Measurements from ENCODE around the gene MAP3K15.

DNA sequence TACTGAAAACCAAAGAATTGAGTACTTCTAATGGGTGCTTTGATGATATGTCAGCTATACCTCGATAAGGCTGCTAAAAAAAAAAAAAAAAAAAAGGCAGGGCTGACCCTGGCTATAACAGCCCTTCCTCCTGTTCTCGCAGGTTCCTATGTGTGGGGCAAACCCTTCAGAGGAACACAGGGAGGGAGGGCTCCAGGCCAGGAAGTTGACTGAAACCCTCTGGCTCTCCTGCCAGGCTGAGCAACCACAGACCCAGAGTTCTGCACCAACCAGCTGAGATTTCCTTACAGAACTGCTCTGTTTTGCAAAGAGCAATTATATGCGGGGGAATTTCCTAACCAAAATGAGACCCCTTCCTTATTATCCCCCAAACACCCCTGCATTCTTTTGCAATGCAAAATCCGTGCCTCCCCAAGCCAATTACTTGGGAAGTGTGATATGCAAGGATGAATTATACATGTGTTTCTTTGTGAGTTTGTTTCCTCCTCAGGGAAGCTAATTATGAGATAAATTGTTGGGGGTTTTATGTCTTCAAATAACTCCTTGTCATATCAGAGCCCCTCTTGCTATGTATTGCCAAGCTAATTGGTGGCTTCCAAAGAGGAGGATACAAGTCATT lies 126.0 kb downstream of the MAP3K15 start:
- TF ChIP-seq, protein P1, sequence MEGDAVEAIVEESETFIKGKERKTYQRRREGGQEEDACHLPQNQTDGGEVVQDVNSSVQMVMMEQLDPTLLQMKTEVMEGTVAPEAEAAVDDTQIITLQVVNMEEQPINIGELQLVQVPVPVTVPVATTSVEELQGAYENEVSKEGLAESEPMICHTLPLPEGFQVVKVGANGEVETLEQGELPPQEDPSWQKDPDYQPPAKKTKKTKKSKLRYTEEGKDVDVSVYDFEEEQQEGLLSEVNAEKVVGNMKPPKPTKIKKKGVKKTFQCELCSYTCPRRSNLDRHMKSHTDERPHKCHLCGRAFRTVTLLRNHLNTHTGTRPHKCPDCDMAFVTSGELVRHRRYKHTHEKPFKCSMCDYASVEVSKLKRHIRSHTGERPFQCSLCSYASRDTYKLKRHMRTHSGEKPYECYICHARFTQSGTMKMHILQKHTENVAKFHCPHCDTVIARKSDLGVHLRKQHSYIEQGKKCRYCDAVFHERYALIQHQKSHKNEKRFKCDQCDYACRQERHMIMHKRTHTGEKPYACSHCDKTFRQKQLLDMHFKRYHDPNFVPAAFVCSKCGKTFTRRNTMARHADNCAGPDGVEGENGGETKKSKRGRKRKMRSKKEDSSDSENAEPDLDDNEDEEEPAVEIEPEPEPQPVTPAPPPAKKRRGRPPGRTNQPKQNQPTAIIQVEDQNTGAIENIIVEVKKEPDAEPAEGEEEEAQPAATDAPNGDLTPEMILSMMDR (IDR thresholded peaks at IDR 0.05): no peak
- no peak for TF ChIP-seq POLR2A (IDR thresholded peaks at IDR 0.05)
